Measurements from ENCODE around the gene BICRA.
"Not testable (repeated sequence)": the region's sequence is repeated elsewhere in the genome, so short reads cannot be mapped to it uniquely, and the experiment has no call there.

The BICRA gene

GRCh38 chr19:47719047-47719859 is 110.3 kb downstream of the BICRA start:
- no peak for DNase-seq

GRCh38 chr19:47720669-47721422 is 111.9 kb downstream of the BICRA start:
- no peak for DNase-seq

- peak; percentile 43 for DNase-seq
These were observed 114.6 kb downstream of the BICRA start for GRCh38 chr19:47723581-47723940.

- DNase-seq = no peak
These were observed 116.9 kb downstream of the BICRA start for GRCh38 chr19:47725759-47726401.

- no peak for DNase-seq
These were observed 117.5 kb downstream of the BICRA start for GRCh38 chr19:47726467-47726866.

- DNase-seq = not testable (repeated sequence)
These were observed 119.4 kb downstream of the BICRA start for GRCh38 chr19:47728295-47728694.

- DNase-seq = peak; percentile 37
These were observed 120.5 kb downstream of the BICRA start for GRCh38 chr19:47729468-47729798.

GRCh38 chr19:47729799-47730520 is 121.0 kb downstream of the BICRA start:
- peak; percentile 92 for DNase-seq

GRCh38 chr19:47730521-47730889 is 121.6 kb downstream of the BICRA start:
- DNase-seq = no peak

- DNase-seq = no peak
These were observed 122.0 kb downstream of the BICRA start for GRCh38 chr19:47730910-47731309.

- no peak for DNase-seq
These were observed 126.2 kb downstream of the BICRA start for GRCh38 chr19:47735131-47735530.

- DNase-seq = no peak
These were observed 132.1 kb downstream of the BICRA start for GRCh38 chr19:47740866-47741519.

GRCh38 chr19:47741544-47742140 is 132.7 kb downstream of the BICRA start:
- no peak for DNase-seq

GRCh38 chr19:47742634-47743033 is 133.7 kb downstream of the BICRA start:
- no peak for DNase-seq

GRCh38 chr19:47745010-47745901 is 136.3 kb downstream of the BICRA start, which contains the start of gene NOP53:
NOP53 (plus strand) TSS chr19:47745546; CDS start chr19:47745560, 14 bp downstream.
- DNase-seq = peak; percentile 97

- not testable (repeated sequence) for DNase-seq
These were observed 137.2 kb downstream of the BICRA start for GRCh38 chr19:47746129-47746528.

- DNase-seq = no peak
These were observed 140.4 kb downstream of the BICRA start for GRCh38 chr19:47749326-47749725.

GRCh38 chr19:47750752-47751151 is 141.8 kb downstream of the BICRA start:
- no peak for DNase-seq

- DNase-seq = no peak
These were observed 143.7 kb downstream of the BICRA start for GRCh38 chr19:47752440-47753211.

All from hematopoietic multipotent progenitor cell treated with erythropoietin and hydrocortisone succinate and interleukin-3 and kit ligand, for 8 days (in vitro differentiated cells).